ENCODE measurements around the gene SLC41A3. TPM values are rescaled to one million over a fixed set of nuclear protein-coding genes. Genes with fewer than 3 reads are reported as not detected.

Gene SLC41A3
- total RNA-seq, 4 donors from 2014 or later, result 31.0 to 62.7 (median 37.5) TPM

DNA sequence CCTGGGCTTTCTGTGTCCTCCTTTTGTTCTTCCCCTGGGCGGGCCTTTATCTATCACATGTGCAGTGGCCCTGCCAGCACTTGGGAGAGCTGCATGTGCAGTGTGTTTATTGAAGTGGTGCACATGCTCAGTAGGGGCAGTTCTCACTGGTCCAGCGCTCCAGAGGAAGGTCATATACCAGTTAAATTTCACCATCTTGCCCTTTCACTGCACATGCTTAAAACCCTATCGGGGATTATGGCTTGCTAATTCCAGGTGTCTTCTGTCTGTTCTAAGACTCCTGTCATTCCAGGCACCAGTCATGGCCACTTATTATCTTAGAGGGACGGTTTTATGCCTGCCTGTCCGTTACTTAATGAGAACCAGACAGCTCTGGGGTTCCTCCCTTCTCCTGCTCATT, 62.7 kb downstream of the SLC41A3 start:
- H3K4me3 ChIP-seq, result no peak overlapping the region
- H3K9me3 ChIP-seq, result no peaks in the 10 kb centered on the region
- no peak for TF ChIP-seq POLR2A (IDR thresholded peaks at IDR 0.05)
- ATAC-seq, result no peak
- no peak overlapping the region for H3K27ac ChIP-seq
- peaks cover 0 to 7% (median 0%) of the 10 kb centered on the region in 3 donors for H3K4me1 ChIP-seq
- H3K36me3 ChIP-seq, result peaks cover 0 to 64% of the 10 kb centered on the region in 2 donors
- WGBS, 2 donors (ENCODE audit: low coverage in 1 of 2), result 65 to 77% methylated on average over 3 to 4 of the region's 5 CpGs
- no peaks in the 10 kb centered on the region for H3K27me3 ChIP-seq

DNA sequence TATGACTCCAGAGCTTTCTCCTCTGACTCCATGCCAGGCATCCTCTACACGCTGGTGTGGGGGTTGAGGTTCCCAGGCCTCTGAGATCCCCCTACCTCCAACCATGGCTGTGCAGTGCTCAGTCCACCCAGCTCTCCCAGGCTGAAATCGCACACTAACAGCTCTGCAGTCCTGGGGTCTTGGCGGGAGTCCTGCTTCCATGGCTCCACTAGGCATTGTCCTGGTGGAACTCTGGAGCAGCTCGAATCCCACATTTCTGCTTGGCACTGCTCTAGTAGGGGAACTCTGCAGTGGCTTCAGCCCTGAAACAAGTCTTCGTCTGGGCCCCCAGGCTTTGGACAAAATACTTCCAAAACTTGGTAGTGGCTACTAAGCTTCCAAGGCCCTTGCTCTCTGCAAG, 64.2 kb downstream of the SLC41A3 start:
- Histone ChIP-seq H3K9me3 (no peaks in the 10 kb centered on the region), H3K4me3 (no peak overlapping the region), H3K36me3 (peaks cover 0 to 64% of the 10 kb centered on the region in 2 donors), H3K4me1 (peaks cover 0 to 7% (median 0%) of the 10 kb centered on the region in 3 donors), H3K27me3 (no peaks in the 10 kb centered on the region), H3K27ac (no peak overlapping the region)
- 80% methylated on average over 1 of the region's 5 CpGs; no CpG with 5 or more reads in 1 of the 2 donors for WGBS, 2 donors (ENCODE audit: low coverage in 1 of 2)
- no peak for TF ChIP-seq CTCF (IDR thresholded peaks at IDR 0.05)
- TF ChIP-seq POLR2A (IDR thresholded peaks at IDR 0.05), result no peak
- TF ChIP-seq EP300 (IDR thresholded peaks at IDR 0.05), result no peak
- TF ChIP-seq POLR2AphosphoS5 (IDR thresholded peaks at IDR 0.05), result no peak
- no peak for ATAC-seq

DNA sequence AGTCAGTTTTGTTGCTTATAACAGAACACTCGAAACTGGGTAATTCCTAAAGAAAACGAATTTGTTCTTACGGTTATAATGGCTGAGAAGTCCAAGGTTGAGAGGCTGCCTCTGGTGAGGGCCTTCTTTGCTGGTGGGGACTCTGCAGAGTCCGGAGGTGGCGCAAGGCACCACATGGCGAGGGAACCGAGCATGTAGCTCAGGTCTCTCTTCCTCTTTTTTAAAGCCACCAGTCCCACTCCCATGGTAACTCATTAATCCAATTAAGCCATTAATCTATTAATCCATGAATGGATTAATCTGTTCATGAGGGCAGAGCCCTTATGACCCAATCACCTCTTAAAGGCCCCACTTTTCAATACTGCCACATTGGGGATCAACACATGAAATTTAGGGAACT, 64.9 kb downstream of the SLC41A3 start:
- WGBS, 2 donors (ENCODE audit: low coverage in 1 of 2), result 90 to 97% methylated on average over 4 to 7 of the region's 7 CpGs
- no peak for ATAC-seq
- H3K4me1 ChIP-seq, result peaks cover 0 to 11% (median 0%) of the 10 kb centered on the region in 3 donors
- peaks cover 0 to 64% of the 10 kb centered on the region in 2 donors for H3K36me3 ChIP-seq
- no peak overlapping the region for H3K4me3 ChIP-seq
- no peak overlapping the region for H3K27ac ChIP-seq
- H3K9me3 ChIP-seq, result no peaks in the 10 kb centered on the region
- no peak for TF ChIP-seq EP300 (IDR thresholded peaks at IDR 0.05)
- H3K27me3 ChIP-seq, result no peaks in the 10 kb centered on the region

DNA sequence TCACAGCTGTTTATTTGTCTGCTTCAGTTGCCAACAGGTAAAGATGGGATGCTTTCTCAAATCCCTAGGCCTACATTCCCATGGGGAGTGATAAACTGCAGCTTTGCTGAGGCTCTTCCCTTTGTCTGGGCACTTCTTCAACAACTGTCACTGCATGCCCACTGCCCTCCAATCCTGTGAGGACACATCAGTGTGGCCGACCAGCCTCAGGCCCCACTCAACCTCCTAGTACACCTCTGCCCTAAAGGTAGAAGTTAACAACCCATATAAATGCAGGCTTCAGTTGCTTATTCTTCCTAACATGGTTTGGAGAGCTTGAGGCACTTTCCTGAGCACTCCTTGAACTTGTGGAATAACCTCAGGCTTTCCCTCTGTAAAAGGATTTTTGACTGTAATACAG, 65.4 kb downstream of the SLC41A3 start:
- WGBS, 2 donors (ENCODE audit: low coverage in 1 of 2), result 43% methylated on average over 1 of the region's 1 CpG; no CpG with 5 or more reads in 1 of the 2 donors
- Histone ChIP-seq H3K9me3 (no peaks in the 10 kb centered on the region), H3K36me3 (peaks cover 0 to 64% of the 10 kb centered on the region in 2 donors)

GRCh38 chr3:126017362-126017761, 66.6 kb downstream of the SLC41A3 start:
- H3K36me3 ChIP-seq, result peaks cover 0 to 64% of the 10 kb centered on the region in 2 donors
- WGBS, 2 donors (ENCODE audit: low coverage in 1 of 2), result 92 to 98% methylated on average over 2 to 8 of the region's 9 CpGs
- no peak overlapping the region for H3K27ac ChIP-seq
- TF ChIP-seq POLR2A (IDR thresholded peaks at IDR 0.05) (no peak), EP300 (IDR thresholded peaks at IDR 0.05) (no peak), CTCF (IDR thresholded peaks at IDR 0.05) (no peak), POLR2AphosphoS5 (IDR thresholded peaks at IDR 0.05) (no peak)
- ATAC-seq, result no peak
- no peaks in the 10 kb centered on the region for H3K27me3 ChIP-seq
- no peaks in the 10 kb centered on the region for H3K9me3 ChIP-seq
- peaks cover 0 to 11% (median 0%) of the 10 kb centered on the region in 3 donors for H3K4me1 ChIP-seq
- no peak overlapping the region for H3K4me3 ChIP-seq

More for the DNA sequence above, 65.4 kb downstream of the SLC41A3 start:
- Histone ChIP-seq H3K4me1 (peaks cover 0 to 11% (median 0%) of the 10 kb centered on the region in 3 donors), H3K4me3 (no peak overlapping the region), H3K27me3 (no peaks in the 10 kb centered on the region), H3K27ac (no peak overlapping the region)
- ATAC-seq, result no peak
- TF ChIP-seq POLR2A (IDR thresholded peaks at IDR 0.05), result no peak
- no peak for TF ChIP-seq POLR2AphosphoS5 (IDR thresholded peaks at IDR 0.05)
- TF ChIP-seq EP300 (IDR thresholded peaks at IDR 0.05), result no peak
- no peak for TF ChIP-seq CTCF (IDR thresholded peaks at IDR 0.05)

- Histone ChIP-seq H3K9me3 (no peaks in the 10 kb centered on the region), H3K4me1 (peaks cover 0 to 11% (median 0%) of the 10 kb centered on the region in 3 donors), H3K36me3 (peaks cover 0 to 66% of the 10 kb centered on the region in 2 donors), H3K27me3 (no peaks in the 10 kb centered on the region), H3K4me3 (no peak overlapping the region), H3K27ac (no peak overlapping the region)
- ATAC-seq, result no peak
- 91 to 94% methylated on average over 2 to 4 of the region's 8 CpGs for WGBS, 2 donors (ENCODE audit: low coverage in 1 of 2)
- no peak for TF ChIP-seq POLR2A (IDR thresholded peaks at IDR 0.05)
- no peak for TF ChIP-seq EP300 (IDR thresholded peaks at IDR 0.05)
- TF ChIP-seq CTCF (IDR thresholded peaks at IDR 0.05), result no peak
- TF ChIP-seq POLR2AphosphoS5 (IDR thresholded peaks at IDR 0.05), result no peak
Measured at GRCh38 chr3:126016616-126017015, 67.3 kb downstream of the SLC41A3 start.

Measured in gastroesophageal sphincter (tissue), 4 donors.